Thyroid gland (tissue), 4 donors: ENCODE data around the gene NR2C2AP. TPM values are rescaled to one million over a fixed set of nuclear protein-coding genes. Genes with fewer than 3 reads are reported as not detected.

Experiments
- DNase-seq, 2 donors: peaks; one replicate each; pipeline ENCODE4 v3.0.0-alpha.2; 2019
- H3K27ac ChIP-seq, 3 donors: fragments of 200-600 bp; sonication (generic); 1 replicate in 2 of 3; 2 replicates in 1 of 3; pipeline ENCODE4 v1.5.1; 2016 to 2019; ENCODE audit warnings: mild to moderate bottlenecking in 1 of 3, moderate library complexity in 1 of 3
- H3K27me3 ChIP-seq: fragments of 200-600 bp; sonication (generic); one replicate; pipeline ENCODE4 v1.5.1; 2019
- H3K36me3 ChIP-seq, 2 donors: fragments of 200-600 bp; sonication (generic); one replicate each; pipeline ENCODE4 v1.5.1; 2016 to 2019
- H3K4me1 ChIP-seq, 2 donors: fragments of 200-600 bp; sonication (generic); one replicate each; pipeline ENCODE4 v1.5.1; 2017 to 2019
- H3K4me3 ChIP-seq, 3 donors: fragments of 200-600 bp; sonication (generic); replicated peaks in 1 of 3; 1 replicate in 2 of 3; 2 replicates in 1 of 3; pipeline ENCODE4 v1.5.1; 2016; ENCODE audit warnings: mild to moderate bottlenecking in 1 of 3
- H3K9me3 ChIP-seq: fragments of 200-600 bp; sonication (generic); one replicate; pipeline ENCODE4 v1.5.1; 2017
- CTCF ChIP-seq, 6 experiments: fragments of 200-600 bp in 3 of 6; fragments of 450-650 bp in 3 of 6; sonication (generic) in 3 of 6; IDR thresholded peaks; one replicate each; pipeline ENCODE4 v1.5.1; 2016 to 2019; ENCODE audit warnings: antibody characterized with exemption in 6 of 6, mild to moderate bottlenecking in 2 of 6, inconsistent platforms in 1 of 6, moderate library complexity in 1 of 6
- POLR2A ChIP-seq, 2 donors: fragments of 450-650 bp; IDR thresholded peaks; one replicate each; pipeline ENCODE4 v1.6.1; 2017; ENCODE audit warnings: antibody characterized with exemption in 2 of 2, mild to moderate bottlenecking in 2 of 2, moderate library complexity in 1 of 2
- WGBS, 2 donors: methylation state at CpG; one replicate each; pipeline ENCODE4 v1.1.5; 2017; 5-methylcytosine and 5-hydroxymethylcytosine counted together
- intact Hi-C: fragments of 100-400 bp; cut with DNase I; formaldehyde crosslinking; loops from one replicate; pipeline ENCODE4 v1.15.1; 2023
- total RNA-seq, 4 donors: library from RNA; depleted of rRNA; stranded (reverse); fragments of >200 nt; gene quantifications; one replicate each; pipeline ENCODE4 v1.2.3, GENCODE V29; 2016

NR2C2AP gene
- total RNA-seq, 4 donors from 2014 or later = 6.6 to 16.8 (median 7.6) TPM

GRCh38 chr19:19157808-19158207 is 45.4 kb downstream of the NR2C2AP start:
- Histone ChIP-seq H3K4me1 (no peaks in the 10 kb centered on the region), H3K4me3 (no peak overlapping the region), H3K9me3 (no peaks in the 10 kb centered on the region), H3K36me3 (no peaks in the 10 kb centered on the region), H3K27me3 (no peaks in the 10 kb centered on the region), H3K27ac (no peak overlapping the region)
- 77 to 84% methylated on average over 6 of the region's 6 CpGs for WGBS, 2 donors
- no peak for DNase-seq
- TF ChIP-seq CTCF (IDR thresholded peaks at IDR 0.05) (no peak), POLR2A (IDR thresholded peaks at IDR 0.05) (no peak)
- intact Hi-C loops = loop anchor here (10.0 kb wide), 1 partner anchor 177 kb away; no protein-coding TSS in a partner anchor

GRCh38 chr19:19155495-19156219 is 47.6 kb downstream of the NR2C2AP start:
- no peak for TF ChIP-seq CTCF (IDR thresholded peaks at IDR 0.05)
- no peak for TF ChIP-seq POLR2A (IDR thresholded peaks at IDR 0.05)
- Histone ChIP-seq H3K27me3 (no peaks in the 10 kb centered on the region), H3K9me3 (no peaks in the 10 kb centered on the region), H3K4me3 (no peak overlapping the region), H3K4me1 (no peaks in the 10 kb centered on the region), H3K27ac (no peak overlapping the region), H3K36me3 (no peaks in the 10 kb centered on the region)
- WGBS, 2 donors = 94 to 99% methylated on average over 8 to 10 of the region's 10 CpGs
- intact Hi-C loops = loop anchor here (10.0 kb wide), 1 partner anchor 179 kb away; no protein-coding TSS in a partner anchor
- no peak for DNase-seq

- intact Hi-C loops = loop anchor here (10.0 kb wide), 1 partner anchor 180 kb away; no protein-coding TSS in a partner anchor
Observed at GRCh38 chr19:19154768-19155494, 48.3 kb downstream of the NR2C2AP start.

GRCh38 chr19:19152668-19153384 is 50.4 kb downstream of the NR2C2AP start:
- TF ChIP-seq POLR2A (IDR thresholded peaks at IDR 0.05) (no peak), CTCF (IDR thresholded peaks at IDR 0.05) (no peak)
- H3K4me3 ChIP-seq = no peak overlapping the region
- peaks cover 0 to 4% of the 10 kb centered on the region in 2 donors for H3K36me3 ChIP-seq
- H3K27ac ChIP-seq = no peak overlapping the region
- WGBS, 2 donors = 74 to 87% methylated on average over 8 to 13 of the region's 13 CpGs
- H3K27me3 ChIP-seq = no peaks in the 10 kb centered on the region
- H3K4me1 ChIP-seq = no peaks in the 10 kb centered on the region
- intact Hi-C loops = loop anchor here (10.0 kb wide), 1 partner anchor 182 kb away; no protein-coding TSS in a partner anchor
- no peak for DNase-seq
- no peaks in the 10 kb centered on the region for H3K9me3 ChIP-seq

More at GRCh38 chr19:19154768-19155494, 48.3 kb downstream of the NR2C2AP start:
- H3K9me3 ChIP-seq = no peaks in the 10 kb centered on the region
- no peaks in the 10 kb centered on the region for H3K27me3 ChIP-seq
- no peak for DNase-seq
- H3K36me3 ChIP-seq = no peaks in the 10 kb centered on the region
- no peaks in the 10 kb centered on the region for H3K4me1 ChIP-seq
- no peak for TF ChIP-seq CTCF (IDR thresholded peaks at IDR 0.05)
- TF ChIP-seq POLR2A (IDR thresholded peaks at IDR 0.05) = no peak
- no peak overlapping the region for H3K27ac ChIP-seq
- 96 to 98% methylated on average over 5 to 6 of the region's 6 CpGs for WGBS, 2 donors
- H3K4me3 ChIP-seq = no peak overlapping the region
